ENCODE measurements around the gene RILPL1.

DNA sequence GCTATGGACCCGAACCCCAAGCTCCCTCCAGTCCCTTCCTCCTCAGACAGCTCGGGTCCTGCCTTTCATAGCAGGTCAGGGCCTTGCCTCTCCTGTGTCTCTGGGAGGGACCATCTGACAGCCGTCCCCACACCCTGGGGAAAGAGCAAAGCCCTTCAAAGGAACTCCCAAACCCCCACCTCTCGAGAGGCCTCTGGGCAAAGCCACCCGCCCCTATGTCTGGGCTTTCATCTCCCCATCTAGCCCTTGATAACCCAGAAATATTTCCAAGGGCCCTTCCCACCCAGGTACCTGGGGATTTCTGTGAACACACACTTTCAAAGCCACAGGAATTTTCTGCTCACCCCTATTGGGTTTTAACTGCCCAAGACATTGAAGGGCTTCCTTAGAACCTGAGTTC lies 43.4 kb downstream of the RILPL1 start:
- no peak for TF ChIP-seq POLR2AphosphoS5 (IDR thresholded peaks at IDR 0.05; ENCODE audit: low read depth, low read length)
- no peak for TF ChIP-seq TAF1 (IDR thresholded peaks at IDR 0.05; ENCODE audit: borderline replicate concordance, insufficient read depth, low read length)
- no peak for TF ChIP-seq SIN3A (IDR thresholded peaks at IDR 0.05; ENCODE audit: borderline replicate concordance, insufficient read depth, low read length)
